Stomach (tissue), 9 donors: ENCODE measurements around the gene GPC6. TPM values are rescaled to one million over a fixed set of nuclear protein-coding genes. Genes with fewer than 3 reads are reported as not detected.

Experiments used
- DNase-seq, 2 donors: peaks; one replicate each; pipeline versions ENCODE4 v3.0.0 to v3.0.0-alpha.2; 2013 to 2019
- H3K27ac ChIP-seq, 5 donors: fragments of 200-600 bp in 4 of 5; sonication (generic) in 4 of 5; one replicate each; pipeline ENCODE4 v1.5.1; 2013 to 2019; ENCODE audit warnings: mild to moderate bottlenecking in 1 of 5, moderate library complexity in 1 of 5
- H3K27me3 ChIP-seq, 3 donors: fragments of 200-600 bp; sonication (generic); one replicate each; pipeline ENCODE4 v1.5.1; 2017 to 2019; ENCODE audit warnings: mixed run types in 1 of 3
- H3K36me3 ChIP-seq, 4 donors: fragments of 200-600 bp; sonication (generic); 1 replicate in 3 of 4; 2 replicates in 1 of 4; pipeline ENCODE4 v1.5.1; 2016 to 2019
- H3K4me1 ChIP-seq, 4 donors: fragments of 200-600 bp; sonication (generic); one replicate each; pipeline ENCODE4 v1.5.1; 2016 to 2019
- H3K4me3 ChIP-seq, 4 donors: fragments of 200-600 bp; sonication (generic) in 3 of 4; one replicate each; pipeline ENCODE4 v1.5.1; 2016 to 2019; ENCODE audit warnings: mild to moderate bottlenecking in 1 of 4
- H3K9me3 ChIP-seq, 4 donors: fragments of 200-600 bp; sonication (generic); one replicate each; pipeline ENCODE4 v1.5.1; 2016 to 2019
- EP300 ChIP-seq: sonication (generic); formaldehyde crosslinking; IDR thresholded peaks from one replicate; pipeline ENCODE4 v1.6.1; 2017; ENCODE audit warnings: antibody characterized with exemption
- POLR2A ChIP-seq, 4 donors: fragments of 450-650 bp; IDR thresholded peaks; one replicate each; pipeline ENCODE4 v1.6.1; 2016; ENCODE audit warnings: antibody characterized with exemption in 4 of 4, control low read depth in 2 of 4, mild to moderate bottlenecking in 1 of 4, moderate library complexity in 1 of 4
- POLR2AphosphoS5 ChIP-seq, 3 donors: sonication (generic); formaldehyde crosslinking; IDR thresholded peaks; one replicate each; pipeline ENCODE4 v1.6.1; 2016; ENCODE audit warnings: antibody characterized with exemption in 3 of 3
- WGBS, 5 donors: extraction: QIAGEN DNeasy Blood & Tissue Kit in 3 of 5; methylation state at CpG; one replicate each; pipeline versions ENCODE4 v1.1.5 to v1.1.7; 2013 to 2018; 5-methylcytosine and 5-hydroxymethylcytosine counted together
- intact Hi-C: fragments of 100-400 bp; cut with DNase I; formaldehyde crosslinking; loops from one replicate; pipeline ENCODE4 v1.15.1; 2023; ENCODE audit warnings: low total_unique reads
- polyA plus RNA-seq, 3 donors: library from polyadenylated mRNA; stranded (reverse); fragments of 200-250 nt; gene quantifications; one replicate each; pipeline ENCODE4 v1.2.3, GENCODE V29; 2013
- total RNA-seq, 5 donors: library from RNA; depleted of rRNA; stranded (reverse); fragments of >200 nt; gene quantifications; one replicate each; pipeline versions ENCODE4 v1.1.0 to v1.2.3, GENCODE V29; 2014 to 2016
- TF ChIP-seq, protein P1 (sequence below), 7 experiments: fragments of 450-650 bp in 4 of 7; fragments of 200-600 bp in 3 of 7; sonication (generic) in 3 of 7; IDR thresholded peaks; one replicate each; pipeline ENCODE4 v1.5.1; 2016 to 2019; ENCODE audit warnings: antibody characterized with exemption in 7 of 7, control low read depth in 2 of 7, mild to moderate bottlenecking in 1 of 7
- donor health status: healthy with polysubstance abuse.
- donor health status: Bipolar disorder and iron deficiency.
- donor health status: healthy.

GPC6 gene
- total and polyA plus RNA-seq, 8 donors = 0.70 to 52.7 (median 5.6) TPM

- H3K27ac ChIP-seq = no peak overlapping the region
- H3K36me3 ChIP-seq = no peaks in the 10 kb centered on the region
- no peaks in the 10 kb centered on the region for H3K4me1 ChIP-seq
- TF ChIP-seq, protein P1, sequence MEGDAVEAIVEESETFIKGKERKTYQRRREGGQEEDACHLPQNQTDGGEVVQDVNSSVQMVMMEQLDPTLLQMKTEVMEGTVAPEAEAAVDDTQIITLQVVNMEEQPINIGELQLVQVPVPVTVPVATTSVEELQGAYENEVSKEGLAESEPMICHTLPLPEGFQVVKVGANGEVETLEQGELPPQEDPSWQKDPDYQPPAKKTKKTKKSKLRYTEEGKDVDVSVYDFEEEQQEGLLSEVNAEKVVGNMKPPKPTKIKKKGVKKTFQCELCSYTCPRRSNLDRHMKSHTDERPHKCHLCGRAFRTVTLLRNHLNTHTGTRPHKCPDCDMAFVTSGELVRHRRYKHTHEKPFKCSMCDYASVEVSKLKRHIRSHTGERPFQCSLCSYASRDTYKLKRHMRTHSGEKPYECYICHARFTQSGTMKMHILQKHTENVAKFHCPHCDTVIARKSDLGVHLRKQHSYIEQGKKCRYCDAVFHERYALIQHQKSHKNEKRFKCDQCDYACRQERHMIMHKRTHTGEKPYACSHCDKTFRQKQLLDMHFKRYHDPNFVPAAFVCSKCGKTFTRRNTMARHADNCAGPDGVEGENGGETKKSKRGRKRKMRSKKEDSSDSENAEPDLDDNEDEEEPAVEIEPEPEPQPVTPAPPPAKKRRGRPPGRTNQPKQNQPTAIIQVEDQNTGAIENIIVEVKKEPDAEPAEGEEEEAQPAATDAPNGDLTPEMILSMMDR (IDR thresholded peaks at IDR 0.05) = no peak
- TF ChIP-seq POLR2AphosphoS5 (IDR thresholded peaks at IDR 0.05) = no peak
- no peak for TF ChIP-seq EP300
- TF ChIP-seq POLR2A (IDR thresholded peaks at IDR 0.05) = no peak
- intact Hi-C loops = no loop called here
- H3K9me3 ChIP-seq = peaks cover 0 to 7% (median 0%) of the 10 kb centered on the region in 4 donors
- no peak overlapping the region for H3K4me3 ChIP-seq
- no peaks in the 10 kb centered on the region for H3K27me3 ChIP-seq
- WGBS, 5 donors = 78 to 87% (median 84%) methylated on average over 6 of the region's 6 CpGs
- no peak for DNase-seq
These were observed 194.3 kb downstream of the GPC6 start for GRCh38 chr13:93420887-93421286.

GRCh38 chr13:93422980-93423543 is 196.5 kb downstream of the GPC6 start:
- Histone ChIP-seq H3K27ac (no peak overlapping the region), H3K4me1 (no peaks in the 10 kb centered on the region), H3K9me3 (peaks cover 0 to 11% (median 0%) of the 10 kb centered on the region in 4 donors), H3K36me3 (no peaks in the 10 kb centered on the region), H3K27me3 (no peaks in the 10 kb centered on the region), H3K4me3 (no peak overlapping the region)
- DNase-seq = no peak
- WGBS, 5 donors = 65 to 89% (median 70%) methylated on average over 2 of the region's 2 CpGs
- TF ChIP-seq POLR2AphosphoS5 (IDR thresholded peaks at IDR 0.05) = no peak
- TF ChIP-seq, protein P1 (IDR thresholded peaks at IDR 0.05) = no peak
- TF ChIP-seq POLR2A (IDR thresholded peaks at IDR 0.05) = no peak
- no peak for TF ChIP-seq EP300
- intact Hi-C loops = no loop called here

GRCh38 chr13:93425411-93425810 is 198.8 kb downstream of the GPC6 start:
- 77 to 89% (median 84%) methylated on average over 3 of the region's 3 CpGs for WGBS, 5 donors
- Histone ChIP-seq H3K27me3 (no peaks in the 10 kb centered on the region), H3K27ac (no peak overlapping the region), H3K4me1 (no peaks in the 10 kb centered on the region), H3K36me3 (no peaks in the 10 kb centered on the region), H3K9me3 (peaks cover 0 to 11% (median 0%) of the 10 kb centered on the region in 4 donors), H3K4me3 (no peak overlapping the region)
- intact Hi-C loops = no loop called here
- TF ChIP-seq EP300 (no peak), POLR2A (IDR thresholded peaks at IDR 0.05) (no peak), POLR2AphosphoS5 (IDR thresholded peaks at IDR 0.05) (no peak)
- TF ChIP-seq, protein P1 (IDR thresholded peaks at IDR 0.05) = no peak
- no peak for DNase-seq

DNA sequence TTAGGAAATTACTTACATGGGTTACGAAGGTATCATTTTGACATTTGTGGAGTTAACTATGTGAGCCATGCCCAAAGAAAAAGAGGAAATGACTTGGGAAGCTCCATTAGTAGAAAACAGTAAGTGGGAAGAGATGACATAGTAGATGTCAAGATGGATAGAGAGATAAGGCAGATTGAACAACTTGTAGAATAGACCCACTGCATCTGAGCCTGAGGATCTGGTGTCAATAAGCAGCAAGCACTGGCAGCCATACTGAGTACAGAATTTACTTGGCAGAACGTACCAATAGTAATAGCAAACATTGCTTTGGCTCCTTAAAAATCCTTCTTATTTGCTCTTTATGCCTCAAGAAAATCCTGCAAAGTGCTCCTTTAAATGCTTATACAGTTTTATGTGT is 203.8 kb downstream of the GPC6 start:
- H3K4me3 ChIP-seq = no peak overlapping the region
- no peaks in the 10 kb centered on the region for H3K27me3 ChIP-seq
- no peaks in the 10 kb centered on the region for H3K4me1 ChIP-seq
- WGBS, 5 donors = 61 to 79% (median 63%) methylated on average over 2 of the region's 2 CpGs
- no peak overlapping the region for H3K27ac ChIP-seq
- intact Hi-C loops = no loop called here
- H3K9me3 ChIP-seq = peaks cover 0 to 9% (median 0%) of the 10 kb centered on the region in 4 donors
- no peak for DNase-seq
- no peak for TF ChIP-seq POLR2A (IDR thresholded peaks at IDR 0.05)
- H3K36me3 ChIP-seq = no peaks in the 10 kb centered on the region

GRCh38 chr13:93435651-93436050 is 209.0 kb downstream of the GPC6 start:
- H3K36me3 ChIP-seq = no peaks in the 10 kb centered on the region
- no peak overlapping the region for H3K4me3 ChIP-seq
- H3K4me1 ChIP-seq = no peaks in the 10 kb centered on the region
- no peaks in the 10 kb centered on the region for H3K27me3 ChIP-seq
- no peaks in the 10 kb centered on the region for H3K9me3 ChIP-seq
- DNase-seq = no peak
- WGBS, 5 donors = 65 to 82% (median 71%) methylated on average over 3 of the region's 3 CpGs
- intact Hi-C loops = no loop called here
- TF ChIP-seq POLR2A (IDR thresholded peaks at IDR 0.05) (no peak), EP300 (no peak), POLR2AphosphoS5 (IDR thresholded peaks at IDR 0.05) (no peak)
- TF ChIP-seq, protein P1 (IDR thresholded peaks at IDR 0.05) = no peak
- H3K27ac ChIP-seq = no peak overlapping the region
